ENCODE measurements around the gene GGT6.

The GGT6 gene

DNA sequence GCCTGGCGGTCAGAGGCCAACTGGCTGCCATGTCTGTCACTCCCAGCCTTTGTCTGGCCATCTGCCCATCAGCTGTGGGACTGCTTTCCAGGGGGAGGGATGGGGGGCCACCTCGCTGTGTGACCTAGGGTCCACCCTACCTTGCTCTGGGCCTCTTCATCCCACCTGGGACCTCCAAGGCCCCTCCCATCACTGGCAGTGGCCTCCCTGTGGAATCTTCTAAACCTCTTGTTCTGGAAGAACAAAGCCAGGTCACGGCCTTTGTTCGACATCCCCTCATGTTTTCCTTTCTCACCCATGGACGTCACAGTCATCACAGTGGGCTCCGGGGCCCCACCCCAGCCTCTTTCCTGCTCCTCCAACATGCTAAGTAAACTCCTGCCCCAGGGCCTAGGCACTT lies 37.7 kb downstream of the GGT6 start:
- no peak for DNase-seq (ENCODE audit: low read depth)

DNA sequence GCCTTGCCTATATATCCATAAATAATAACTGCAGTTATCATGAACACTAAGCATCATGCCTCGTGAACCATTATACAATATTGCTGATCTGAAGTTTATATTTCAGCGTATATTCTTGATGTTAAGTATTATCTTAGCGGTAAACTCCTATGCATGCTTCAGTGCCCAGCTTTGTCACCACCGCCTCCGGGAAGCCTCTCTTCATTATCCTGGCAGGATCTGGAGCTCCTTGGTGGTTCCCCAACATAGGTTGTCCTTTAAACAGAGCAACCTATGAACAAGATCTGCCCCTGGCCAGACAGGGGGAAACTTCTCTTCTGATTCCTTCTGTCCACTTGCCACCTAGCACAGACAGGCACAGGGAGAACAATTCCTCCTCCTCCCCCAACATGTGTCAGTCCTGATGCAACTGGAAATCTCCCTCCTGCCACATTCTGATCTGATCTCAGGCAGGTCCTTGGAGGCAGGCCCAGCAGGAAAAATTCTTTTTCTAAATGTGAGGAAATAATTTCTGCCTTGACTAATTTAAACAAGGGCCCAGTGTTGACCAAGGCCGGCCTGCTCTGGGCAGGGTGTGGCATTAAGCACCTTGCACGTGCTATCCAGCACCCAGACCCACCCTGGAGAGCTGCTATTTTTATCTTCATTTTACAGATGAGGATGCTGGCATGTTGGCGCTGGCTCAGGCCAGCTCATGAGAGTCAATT lies 39.3 kb downstream of the GGT6 start:
- no peak for DNase-seq (ENCODE audit: low read depth)

DNA sequence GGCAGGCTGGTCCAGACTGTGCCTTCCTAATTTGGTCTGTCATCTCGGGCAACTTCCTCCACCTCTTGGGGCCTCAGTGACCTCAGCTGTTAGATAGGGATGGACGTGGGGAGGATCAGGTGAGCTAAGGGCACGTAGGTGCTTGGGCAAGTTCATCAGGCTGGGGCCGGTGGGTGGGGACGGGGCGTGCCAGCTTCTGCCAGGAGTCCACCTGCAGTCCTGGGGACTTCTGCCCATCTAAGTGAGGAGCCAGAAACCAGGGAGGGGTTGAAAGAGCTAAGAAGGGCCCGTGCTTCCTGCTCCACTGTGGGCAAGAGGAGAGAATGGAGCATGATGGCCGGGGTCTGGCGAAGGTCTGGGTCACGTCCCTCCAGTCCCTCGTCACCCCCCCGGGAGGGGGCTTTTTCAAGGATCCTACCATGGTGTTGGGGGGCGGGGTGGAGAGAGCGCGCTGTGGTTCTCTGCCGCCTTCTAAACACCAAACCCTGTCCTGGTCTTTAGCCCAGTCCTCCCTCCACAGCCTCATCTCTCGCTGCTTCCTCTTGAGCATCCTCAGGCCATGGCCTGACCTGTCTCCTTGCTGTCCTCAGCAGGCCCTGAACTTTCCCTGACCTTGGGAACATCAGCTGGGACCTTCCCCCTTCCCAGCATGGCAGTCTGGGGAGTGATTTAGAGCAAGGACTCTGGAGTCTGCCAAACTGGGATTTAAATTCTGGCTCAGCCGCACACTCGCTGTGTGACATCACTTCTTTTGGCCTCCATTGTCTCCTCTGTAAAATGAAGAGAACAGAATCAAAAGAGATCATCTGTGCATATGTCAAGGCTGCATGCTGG lies 40.1 kb downstream of the GGT6 start:
- DNase-seq (ENCODE audit: low read depth): no peak

DNA sequence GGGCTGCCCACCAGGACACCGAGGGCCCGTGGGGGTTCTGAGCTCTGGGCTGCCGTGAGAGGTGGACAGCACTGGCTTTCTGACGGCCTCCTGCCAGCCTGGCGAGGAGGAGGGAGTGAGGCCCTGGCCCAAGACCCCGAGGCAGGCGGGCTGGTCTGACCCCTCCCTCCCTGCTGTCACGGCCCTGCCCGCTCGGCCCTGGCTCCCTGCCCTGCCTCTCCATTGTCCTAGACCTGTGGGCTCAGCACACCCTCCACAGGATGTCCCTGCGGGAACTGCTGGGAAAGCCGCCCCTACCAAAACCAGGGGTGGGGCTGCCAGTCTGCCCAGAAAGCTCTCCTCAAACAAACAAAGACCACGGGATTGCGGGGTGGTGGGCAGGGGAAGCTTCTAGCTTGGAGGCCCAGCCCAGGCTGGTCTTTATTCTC lies 41.0 kb downstream of the GGT6 start:
- no peak for DNase-seq (ENCODE audit: low read depth)

DNA sequence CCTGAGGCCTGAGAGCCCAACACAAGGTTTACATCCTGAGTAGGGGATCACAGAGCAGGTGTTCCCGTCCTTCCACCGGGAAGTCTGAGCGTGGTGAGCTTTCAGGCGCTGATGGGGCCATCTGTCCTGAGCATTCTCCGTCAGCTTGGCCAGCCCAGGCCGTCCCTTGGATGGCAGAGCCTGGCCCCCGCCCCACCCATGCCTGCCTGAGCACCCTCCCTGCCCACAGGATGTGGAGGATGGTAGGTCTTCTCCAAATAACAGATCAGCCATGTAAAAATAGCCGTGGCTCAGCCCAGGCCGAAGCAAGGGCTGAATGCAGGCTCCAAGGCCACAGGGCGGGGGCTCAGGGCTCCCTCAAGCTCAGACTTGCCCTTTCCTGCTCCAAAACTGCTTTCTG lies 41.5 kb downstream of the GGT6 start:
- DNase-seq (ENCODE audit: low read depth): no peak

DNA sequence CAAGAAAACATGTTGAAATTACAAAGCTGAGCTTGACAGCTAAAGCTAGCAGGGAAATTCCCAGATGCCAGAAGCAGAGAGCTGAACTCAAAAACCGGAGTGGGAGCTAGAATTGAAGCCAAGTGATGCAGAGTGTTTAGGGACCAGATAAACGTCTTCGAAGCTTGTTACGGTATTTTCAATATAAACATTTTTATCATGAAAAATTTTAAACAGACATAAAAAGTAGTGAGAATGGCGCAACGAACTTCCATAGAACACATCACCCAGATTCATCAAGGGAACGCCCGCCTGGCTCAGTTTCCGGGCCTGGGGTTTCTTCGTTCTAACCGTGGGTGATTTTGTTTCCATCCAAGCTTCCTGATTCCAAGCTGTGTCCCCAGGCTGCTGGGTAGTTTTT lies 43.6 kb downstream of the GGT6 start:
- no peak for DNase-seq (ENCODE audit: low read depth)

DNA sequence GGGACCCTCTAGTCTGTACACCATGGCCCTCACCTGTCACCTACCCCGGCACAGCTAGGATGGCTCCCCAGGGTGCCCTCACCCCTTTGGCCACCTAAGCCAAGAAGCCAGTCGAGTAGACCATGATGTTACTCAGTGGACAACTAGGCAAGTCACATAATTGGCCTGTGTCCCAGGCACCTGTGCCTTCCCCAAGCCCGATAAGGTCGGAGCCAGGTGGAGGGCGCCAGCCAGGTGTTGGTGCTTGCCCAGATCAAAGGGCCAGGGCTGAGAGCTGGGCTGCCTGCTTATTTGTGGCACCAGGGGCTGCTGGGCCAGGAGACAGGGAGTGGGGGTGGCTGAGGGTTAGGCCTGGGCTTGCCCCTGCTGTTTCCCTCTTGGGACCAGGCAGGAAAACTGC lies 44.9 kb downstream of the GGT6 start:
- DNase-seq (ENCODE audit: low read depth): no peak

DNA sequence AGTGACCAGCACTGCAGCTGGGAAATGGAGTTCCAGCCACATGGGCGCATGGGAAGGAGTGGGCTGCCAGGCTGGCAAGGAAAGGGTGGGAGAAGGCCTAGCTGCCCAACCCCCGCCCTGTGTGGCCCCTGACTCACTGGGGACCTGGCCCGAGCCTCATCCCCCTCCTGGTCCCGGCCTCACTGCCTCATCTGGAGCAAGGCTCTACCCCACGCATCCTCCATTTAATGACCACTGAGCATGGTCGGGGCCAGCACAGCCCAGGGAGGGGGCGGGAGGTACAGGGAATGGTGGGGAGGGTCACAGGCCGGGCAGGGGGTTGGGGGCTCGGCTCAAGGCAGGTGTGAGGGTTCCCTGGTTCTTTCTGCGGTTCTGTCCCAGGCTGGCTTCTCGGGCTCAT lies 45.6 kb downstream of the GGT6 start:
- DNase-seq (ENCODE audit: low read depth): no peak

DNA sequence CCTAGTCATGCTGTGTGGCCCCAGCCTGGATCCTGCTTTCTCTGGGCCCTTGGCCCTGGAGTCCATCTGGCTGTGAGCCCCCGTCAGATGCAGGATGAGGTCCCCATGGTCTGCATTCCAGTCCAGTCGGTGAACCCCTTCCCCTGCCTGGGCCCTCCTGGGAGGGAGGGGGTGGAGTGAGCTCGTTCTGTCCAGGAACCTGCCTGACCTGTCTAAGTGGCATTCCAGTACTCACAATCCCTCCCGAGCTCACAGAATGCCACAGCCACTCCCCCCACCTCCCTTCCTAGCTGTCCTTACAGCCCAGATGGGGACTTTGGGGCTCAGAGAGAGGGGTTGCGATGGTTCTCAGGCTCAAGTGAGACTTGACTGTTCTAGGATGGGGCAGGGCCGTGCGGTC lies 46.2 kb downstream of the GGT6 start:
- DNase-seq (ENCODE audit: low read depth): no peak

DNA sequence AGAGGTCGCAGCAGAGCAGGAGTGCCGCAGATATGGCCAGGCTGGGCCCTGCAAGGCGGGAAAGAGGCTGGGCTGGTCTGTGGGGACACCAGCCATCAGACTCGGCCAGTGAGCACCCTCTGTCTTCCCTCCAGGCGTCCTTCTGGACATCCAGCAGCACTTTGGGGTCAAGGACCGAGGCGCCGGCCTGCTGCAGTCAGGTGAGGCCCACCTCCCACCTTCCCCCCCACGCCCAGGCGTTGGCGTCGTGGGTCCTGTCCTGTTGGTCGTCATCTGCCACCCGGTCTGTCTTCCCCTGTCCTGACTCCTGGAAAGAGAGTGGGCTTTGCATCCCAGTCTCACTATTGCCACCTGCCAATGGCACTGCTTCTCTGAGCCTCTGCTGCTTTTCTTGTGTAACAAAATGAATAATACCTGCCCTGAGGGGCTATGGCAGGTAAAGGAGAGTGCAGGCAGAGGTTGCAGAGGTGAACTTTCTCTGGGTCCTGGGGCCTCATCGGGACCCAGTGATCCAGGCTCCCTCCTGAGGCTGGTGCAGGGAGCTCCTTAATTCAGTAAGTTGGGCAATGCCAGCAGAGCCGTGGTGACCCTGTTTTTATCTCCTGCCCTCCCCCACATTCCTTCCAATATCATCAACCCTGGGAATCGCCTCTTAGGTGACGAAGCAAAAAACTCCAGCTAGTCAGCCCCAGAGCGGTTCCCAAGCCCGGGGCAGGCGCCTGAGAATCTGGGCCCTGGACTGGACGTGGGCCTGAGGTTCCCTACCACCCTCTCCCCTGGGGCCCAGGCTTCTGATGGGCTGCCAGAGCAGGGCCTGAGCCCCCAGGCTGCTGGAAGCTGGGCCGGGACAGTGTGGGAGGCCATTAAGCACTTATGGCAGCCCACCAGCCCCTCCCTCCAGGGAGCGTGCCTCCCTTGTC lies 47.0 kb downstream of the GGT6 start:
- no peak for DNase-seq (ENCODE audit: low read depth)

DNA sequence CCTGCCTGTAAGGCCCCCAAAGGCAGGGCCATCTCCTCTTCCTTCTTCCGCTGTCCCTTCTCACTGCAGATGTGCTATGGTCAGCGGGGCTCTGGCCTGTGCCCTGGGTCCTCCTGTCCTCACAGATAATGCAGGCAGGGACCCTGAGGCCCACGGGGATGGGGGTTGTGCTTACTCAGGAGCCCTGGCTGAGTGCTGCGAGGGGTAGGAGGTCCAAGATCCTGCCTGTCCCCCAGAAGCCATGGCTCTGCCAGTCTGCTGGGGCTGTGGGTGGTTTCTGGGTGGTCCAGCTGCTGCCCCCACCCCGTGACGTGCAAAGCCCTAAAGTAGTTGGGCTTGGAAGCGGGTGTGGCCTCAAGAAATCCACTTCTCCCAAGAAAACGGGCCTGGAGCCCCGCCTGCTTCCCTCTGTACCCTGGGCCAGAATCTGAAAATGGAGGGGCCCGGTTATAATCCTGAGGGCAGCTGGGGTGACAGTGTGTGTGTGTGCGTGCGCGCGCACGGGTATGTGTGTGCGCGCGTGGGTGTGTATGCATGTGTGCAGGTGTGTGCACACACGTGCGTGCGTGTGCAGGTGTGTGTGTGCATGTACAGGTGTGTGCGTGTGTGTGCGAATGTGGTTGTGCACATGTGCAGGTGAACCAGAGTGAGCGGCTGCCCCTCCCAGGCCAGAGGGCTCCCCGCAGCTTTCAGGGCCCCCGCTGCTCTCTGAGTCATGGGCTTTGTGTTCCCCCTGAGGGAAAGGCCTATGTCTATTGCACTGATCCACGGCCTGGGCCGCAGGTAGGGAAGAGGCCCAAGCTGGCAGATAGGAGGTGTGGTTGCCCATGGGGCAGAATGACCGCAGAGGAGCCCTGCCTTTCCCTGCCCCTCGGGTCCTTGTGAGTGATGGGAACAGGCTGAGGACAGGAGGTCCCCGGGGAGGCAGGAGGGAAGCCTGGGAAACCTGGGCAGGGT lies 47.9 kb downstream of the GGT6 start:
- no peak for DNase-seq (ENCODE audit: low read depth)

DNA sequence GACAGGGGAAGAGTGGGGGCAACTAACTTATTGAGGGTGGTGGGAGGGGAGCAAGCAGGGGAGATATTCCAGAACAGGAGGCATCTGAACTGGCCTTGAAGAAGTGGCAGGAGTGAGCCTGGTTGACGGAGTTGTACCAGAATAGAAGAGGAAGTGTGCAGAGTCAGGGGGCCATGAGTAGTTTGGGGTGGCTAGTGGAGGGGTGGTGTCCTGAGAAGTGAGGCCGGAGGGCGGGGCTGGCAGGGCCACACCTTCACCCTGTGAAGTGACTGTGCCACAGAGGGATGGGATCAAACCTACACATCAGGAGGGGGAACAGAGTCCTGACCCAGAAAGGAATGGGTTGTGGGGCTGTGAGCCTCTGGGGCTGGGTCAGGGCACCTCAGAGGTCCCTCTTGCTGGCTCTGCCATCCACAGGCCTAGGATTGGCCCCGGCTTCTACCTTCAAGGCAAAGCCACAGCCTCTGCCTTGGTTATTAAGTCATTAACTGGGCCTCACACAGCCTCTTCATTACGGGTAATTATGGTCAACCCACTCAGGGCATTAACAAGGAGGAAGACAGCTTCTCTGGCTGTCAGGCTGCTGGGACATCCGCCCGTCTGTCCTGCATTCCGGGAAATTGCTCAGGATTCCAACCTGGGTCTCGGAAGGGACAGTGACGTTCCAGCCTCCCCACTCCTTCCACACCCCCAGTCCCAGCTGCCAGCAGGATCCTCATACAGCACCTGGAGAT lies 49.0 kb downstream of the GGT6 start:
- DNase-seq (ENCODE audit: low read depth): no peak

DNA sequence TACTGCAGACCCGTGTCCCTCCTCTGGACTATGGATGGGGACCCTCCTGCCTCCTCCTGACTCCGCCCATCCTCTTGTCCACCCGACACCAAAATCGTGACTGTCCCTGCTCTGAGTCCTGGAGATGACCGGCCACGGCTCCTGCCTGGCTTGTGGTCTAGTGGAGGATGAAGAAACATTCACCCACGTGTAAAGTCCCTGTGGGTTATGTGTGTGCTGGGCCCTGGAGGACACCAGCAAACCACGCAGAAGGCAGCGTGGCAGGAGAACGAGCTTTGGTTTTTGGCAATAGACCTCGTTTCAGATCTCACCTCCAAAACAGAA lies 49.8 kb downstream of the GGT6 start:
- DNase-seq (ENCODE audit: low read depth): no peak

DNA sequence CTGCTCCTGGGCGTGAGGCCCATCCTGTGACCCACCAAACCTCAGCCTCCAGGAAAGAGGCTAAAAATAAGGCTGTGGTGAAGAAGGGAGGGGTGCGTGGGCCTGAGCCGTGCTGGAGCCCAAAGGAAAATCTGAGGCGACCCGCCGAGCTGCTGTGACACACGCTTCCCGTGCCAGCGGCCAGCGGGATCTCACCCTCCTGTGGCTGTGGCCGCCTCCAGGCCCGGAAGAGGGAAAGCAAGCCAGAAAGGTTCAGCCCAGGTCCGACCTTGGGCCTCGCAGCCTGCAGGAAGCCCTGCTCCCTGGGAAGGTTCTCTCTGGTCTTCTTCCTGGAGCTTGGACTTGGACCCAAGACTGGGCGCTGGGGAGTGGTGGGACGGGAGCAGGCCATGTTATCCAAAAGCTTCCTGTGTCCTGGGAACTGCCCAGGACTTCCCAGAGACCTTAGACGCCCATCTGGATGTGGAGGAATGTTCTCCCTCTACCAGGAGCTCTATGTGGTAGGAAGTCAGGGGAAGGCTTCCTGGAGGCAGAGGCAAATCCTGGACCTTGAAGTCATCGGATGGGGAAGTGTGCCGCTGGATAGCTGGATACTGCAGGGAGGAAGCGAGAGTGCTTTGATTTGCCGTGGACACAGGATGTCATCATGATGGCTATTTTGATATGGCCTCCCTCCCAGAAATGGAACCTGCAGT lies 50.3 kb downstream of the GGT6 start:
- no peak for DNase-seq (ENCODE audit: low read depth)

DNA sequence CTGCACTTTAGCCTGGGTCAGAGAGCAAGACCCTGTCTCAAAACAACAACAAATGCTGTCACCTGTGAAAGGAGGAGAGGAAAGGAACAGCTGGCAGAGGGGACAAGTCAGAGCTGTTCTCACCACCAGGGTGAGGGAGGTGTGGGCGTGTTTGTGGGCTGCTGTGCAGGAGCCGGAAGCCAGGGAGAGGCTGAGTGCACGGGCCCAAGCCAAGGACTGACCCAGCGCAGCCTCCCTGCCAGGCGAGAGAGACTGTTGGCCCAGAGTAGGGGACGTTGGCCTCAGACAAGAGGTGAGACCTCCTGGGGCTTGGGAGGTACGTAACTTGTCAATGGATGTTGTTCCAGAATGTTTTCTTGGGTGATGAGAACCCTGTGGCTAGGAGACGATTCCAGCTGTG lies 51.0 kb downstream of the GGT6 start:
- no peak for DNase-seq (ENCODE audit: low read depth)

DNA sequence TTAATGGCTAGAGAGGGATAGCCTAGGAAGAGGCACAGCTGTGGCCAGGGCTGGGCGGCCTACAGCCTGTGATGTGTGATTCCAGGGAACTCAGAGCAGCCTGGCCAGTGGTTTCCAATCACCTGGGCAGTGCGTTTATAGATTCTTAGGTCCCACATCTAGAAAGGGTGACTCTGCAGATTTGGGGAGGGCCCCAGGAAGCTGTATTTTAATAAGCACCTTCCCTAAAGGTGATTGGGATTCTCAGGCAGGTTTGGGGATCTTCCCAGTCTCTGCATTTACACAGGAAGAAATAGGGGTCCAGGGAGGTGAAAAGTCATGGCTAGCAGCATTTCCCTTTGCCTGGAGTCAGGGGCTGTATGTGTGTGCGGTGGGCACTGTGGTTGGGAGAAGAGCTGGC lies 52.2 kb downstream of the GGT6 start:
- DNase-seq (ENCODE audit: low read depth): no peak

DNA sequence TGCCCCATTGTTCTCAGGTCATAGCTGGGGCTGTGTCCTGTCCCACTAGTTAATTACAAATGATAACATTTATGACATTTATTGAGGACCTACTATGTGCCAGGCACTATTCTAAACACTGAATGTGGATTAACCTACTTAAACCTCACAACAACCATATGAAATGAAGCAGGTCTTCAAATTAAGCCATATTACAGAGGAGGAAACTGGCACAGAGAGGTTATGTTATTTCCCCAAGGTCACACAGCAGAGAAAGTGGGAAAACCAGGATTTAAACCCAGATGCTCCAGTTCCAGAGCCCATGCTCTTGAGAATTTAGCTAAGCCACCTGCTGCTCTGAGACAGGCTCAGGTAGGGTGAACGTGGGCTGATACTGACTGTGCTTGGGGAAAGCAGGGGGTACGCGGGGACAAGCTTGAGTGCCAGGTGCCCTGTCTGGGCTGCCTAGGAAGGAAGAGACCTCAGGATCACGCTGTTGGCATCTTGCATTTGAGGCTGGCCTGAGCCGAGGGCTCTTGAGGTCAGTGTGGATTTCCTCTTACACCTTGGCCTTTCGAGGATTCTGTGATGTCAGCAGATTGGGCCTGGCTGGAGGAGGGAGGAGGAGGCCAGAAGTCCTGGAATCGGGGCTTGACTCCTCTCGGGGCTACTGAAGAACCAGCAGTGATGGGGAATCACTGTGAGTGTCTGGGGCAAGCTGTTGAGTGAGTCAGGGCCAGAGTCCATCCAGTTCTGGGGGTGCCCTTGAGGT lies 52.8 kb downstream of the GGT6 start:
- DNase-seq (ENCODE audit: low read depth): no peak
